Activated CD4-positive, alpha-beta memory T cell treated with anti-CD3 and anti-CD28 coated beads for 36 hours (primary cell): ENCODE measurements around the gene KDM2A. TPM values are rescaled to one million over a fixed set of nuclear protein-coding genes. Genes with fewer than 3 reads are reported as not detected.

Experiments used
- CTCF ChIA-PET: fragments of 350-600 bp; sonication (Branson Sonifier 250); formaldehyde crosslinking; loops from one replicate; lab custom pipeline; 2021; ENCODE audit warnings: antibody characterized with exemption, inconsistent platforms; lab: Charles Lee
- POLR2A ChIA-PET: fragments of 350-600 bp; sonication (Branson Sonifier 250); formaldehyde crosslinking; loops from one replicate; lab custom pipeline; 2021; ENCODE audit warnings: antibody characterized with exemption; lab: Charles Lee
- DNase-seq: peaks from one replicate; pipeline ENCODE4 v3.0.0-alpha.2; 2020
- H3K27ac Mint-ChIP-seq: one replicate; pipeline ENCODE4 v1.8.0; 2021; ENCODE audit warnings: mixed read lengths
- H3K27me3 Mint-ChIP-seq: one replicate; pipeline ENCODE4 v1.8.0; 2021; ENCODE audit warnings: mixed read lengths
- H3K36me3 Mint-ChIP-seq: one replicate; pipeline ENCODE4 v1.8.0; 2021; ENCODE audit warnings: mixed read lengths
- H3K4me1 Mint-ChIP-seq: one replicate; pipeline ENCODE4 v1.8.0; 2021; ENCODE audit warnings: low read depth, mixed read lengths
- H3K4me3 Mint-ChIP-seq: one replicate; pipeline ENCODE4 v1.8.0; 2021; ENCODE audit warnings: mild to moderate bottlenecking, mixed read lengths
- H3K9me3 Mint-ChIP-seq: one replicate; pipeline ENCODE4 v1.8.0; 2021; ENCODE audit warnings: mixed read lengths
- intact Hi-C: fragments of 100-400 bp; cut with micrococcal nuclease; formaldehyde crosslinking; loops from one replicate; pipeline ENCODE4 v1.15.1; 2023
- total RNA-seq, 2 experiments: library from RNA; stranded (reverse); gene quantifications; one replicate each; pipeline ENCODE4 v1.2.3, GENCODE V29; 2021

KDM2A gene
- total RNA-seq, 2 experiments from 2014 or later, result 65.1 to 69.6 TPM

- CTCF ChIA-PET, result interaction anchor here (1.1 kb wide), 1 partner anchor 20 kb away, joined by 3 read pairs; no protein-coding TSS in a partner anchor
- Mint-ChIP-seq H3K9me3 (no peaks in the 10 kb centered on the region), H3K36me3 (peaks cover 46% of the 10 kb centered on the region), H3K4me1 (peaks cover 46% of the 10 kb centered on the region), H3K4me3 (no peak overlapping the region), H3K27me3 (no peaks in the 10 kb centered on the region), H3K27ac (peak overlapping the region; percentile 28)
- no peak for DNase-seq
- POLR2A ChIA-PET, result interaction anchor here (0.9 to 1.3 kb wide), 5 partner anchors 11 to 71 kb away, joined by 3 to 4 read pairs (median 3); no protein-coding TSS in a partner anchor
- intact Hi-C loops, result no loop called here
Observed at GRCh38 chr11:67282876-67283371, 163.9 kb downstream of the KDM2A start.

- Mint-ChIP-seq H3K4me3 (no peak overlapping the region), H3K4me1 (peaks cover 43% of the 10 kb centered on the region), H3K36me3 (peaks cover 46% of the 10 kb centered on the region), H3K27ac (no peak overlapping the region), H3K9me3 (no peaks in the 10 kb centered on the region), H3K27me3 (no peaks in the 10 kb centered on the region)
- DNase-seq, result no peak
- CTCF ChIA-PET, result no interaction called here
- POLR2A ChIA-PET, result interaction anchor here (1.3 kb wide), 3 partner anchors 11 to 70 kb away, joined by 3 to 4 read pairs (median 3); no protein-coding TSS in a partner anchor
- intact Hi-C loops, result no loop called here
Observed at GRCh38 chr11:67283481-67283963, 164.5 kb downstream of the KDM2A start.

- H3K36me3 Mint-ChIP-seq, result peaks cover 36% of the 10 kb centered on the region
- no peaks in the 10 kb centered on the region for H3K9me3 Mint-ChIP-seq
- H3K27me3 Mint-ChIP-seq, result no peaks in the 10 kb centered on the region
- ChIA-PET CTCF (interaction anchor here (0.7 kb wide), 1 partner anchor 98 kb away, joined by 3 read pairs; no protein-coding TSS in a partner anchor), POLR2A (no interaction called here)
- no peak overlapping the region for H3K4me3 Mint-ChIP-seq
- H3K4me1 Mint-ChIP-seq, result peaks cover 34% of the 10 kb centered on the region
- no peak for DNase-seq
- H3K27ac Mint-ChIP-seq, result peak overlapping the region; percentile 60
- intact Hi-C loops, result loop anchor here (5.0 kb wide), 1 partner anchor 202 kb away; no protein-coding TSS in a partner anchor
Observed at GRCh38 chr11:67284811-67285540, 165.9 kb downstream of the KDM2A start.

GRCh38 chr11:67285541-67286498 is 166.8 kb downstream of the KDM2A start:
- Mint-ChIP-seq H3K9me3 (no peaks in the 10 kb centered on the region), H3K4me3 (no peak overlapping the region), H3K27me3 (no peaks in the 10 kb centered on the region), H3K4me1 (peaks cover 38% of the 10 kb centered on the region), H3K27ac (peak overlapping the region; percentile 97), H3K36me3 (peaks cover 36% of the 10 kb centered on the region)
- ChIA-PET POLR2A (interaction anchor here (1.1 to 5.8 kb wide), 5 partner anchors 7 to 46 kb away, joined by 3 to 72 read pairs (median 23); partner anchors contain the start of gene GRK2), CTCF (interaction anchor here (0.9 to 4.3 kb wide), 3 partner anchors 8 to 18 kb away, joined by 3 to 25 read pairs (median 24); no protein-coding TSS in a partner anchor)
- intact Hi-C loops, result loop anchor here (5.0 kb wide), 1 partner anchor 201 kb away; no protein-coding TSS in a partner anchor
- DNase-seq, result peak; percentile 38

GRCh38 chr11:67286621-67287333 is 167.7 kb downstream of the KDM2A start:
- H3K36me3 Mint-ChIP-seq, result peaks cover 35% of the 10 kb centered on the region
- ChIA-PET CTCF (interaction anchor here (0.9 to 4.3 kb wide), 4 partner anchors 9 to 29 kb away, joined by 3 to 25 read pairs (median 14); no protein-coding TSS in a partner anchor), POLR2A (interaction anchor here (0.7 to 5.8 kb wide), 7 partner anchors 8 to 46 kb away, joined by 3 to 72 read pairs (median 4); partner anchors contain the start of gene GRK2)
- peaks cover 47% of the 10 kb centered on the region for H3K4me1 Mint-ChIP-seq
- H3K27me3 Mint-ChIP-seq, result no peaks in the 10 kb centered on the region
- H3K9me3 Mint-ChIP-seq, result no peaks in the 10 kb centered on the region
- peak overlapping the region; percentile 97 for H3K27ac Mint-ChIP-seq
- intact Hi-C loops, result loop anchor here (1.0 to 5.0 kb wide), 2 partner anchors 9 to 201 kb away; no protein-coding TSS in a partner anchor
- DNase-seq, result peak; percentile 45
- H3K4me3 Mint-ChIP-seq, result peak overlapping the region; percentile 66

- Mint-ChIP-seq H3K9me3 (no peaks in the 10 kb centered on the region), H3K36me3 (peaks cover 31% of the 10 kb centered on the region), H3K4me1 (peaks cover 55% of the 10 kb centered on the region), H3K27me3 (no peaks in the 10 kb centered on the region), H3K27ac (peak overlapping the region; percentile 97), H3K4me3 (peak overlapping the region; percentile 66)
- DNase-seq, result peak; percentile 62
- ChIA-PET CTCF (interaction anchor here (1.0 to 4.7 kb wide), 9 partner anchors 10 to 48 kb away, joined by 3 to 25 read pairs (median 6); partner anchors contain the start of gene SSH3), POLR2A (interaction anchor here (0.7 to 5.8 kb wide), 11 partner anchors 9 to 67 kb away, joined by 3 to 72 read pairs (median 4); partner anchors contain the start of genes GRK2 and SSH3)
- intact Hi-C loops, result loop anchor here (1.0 to 5.0 kb wide), 5 partner anchors 10 to 200 kb away; no protein-coding TSS in a partner anchor
Observed at GRCh38 chr11:67287355-67288197, 168.5 kb downstream of the KDM2A start.

- peaks cover 60% of the 10 kb centered on the region for H3K4me1 Mint-ChIP-seq
Observed at GRCh38 chr11:67288198-67288451, 169.1 kb downstream of the KDM2A start.

GRCh38 chr11:67288452-67289225 is 169.6 kb downstream of the KDM2A start:
- Mint-ChIP-seq H3K27ac (peak overlapping the region; percentile 97), H3K4me1 (peaks cover 62% of the 10 kb centered on the region), H3K36me3 (peaks cover 38% of the 10 kb centered on the region), H3K27me3 (no peaks in the 10 kb centered on the region), H3K4me3 (peak overlapping the region; percentile 66), H3K9me3 (no peaks in the 10 kb centered on the region)
- ChIA-PET CTCF (interaction anchor here (0.7 to 4.7 kb wide), 14 partner anchors 8 to 94 kb away, joined by 3 to 25 read pairs (median 5); partner anchors contain the start of gene SSH3), POLR2A (interaction anchor here (1.0 to 5.8 kb wide), 9 partner anchors 10 to 66 kb away, joined by 3 to 72 read pairs (median 10); partner anchors contain the start of genes GRK2 and SSH3)
- DNase-seq, result peak; percentile 95
- intact Hi-C loops, result loop anchor here (1.0 to 5.0 kb wide), 4 partner anchors 17 to 199 kb away; no protein-coding TSS in a partner anchor

More at GRCh38 chr11:67288198-67288451, 169.1 kb downstream of the KDM2A start:
- no peak for DNase-seq
- intact Hi-C loops, result loop anchor here (1.0 to 5.0 kb wide), 4 partner anchors 17 to 199 kb away; no protein-coding TSS in a partner anchor
- Mint-ChIP-seq H3K9me3 (no peaks in the 10 kb centered on the region), H3K36me3 (peaks cover 35% of the 10 kb centered on the region), H3K27ac (peak overlapping the region; percentile 97), H3K27me3 (no peaks in the 10 kb centered on the region), H3K4me3 (peak overlapping the region; percentile 66)
- ChIA-PET CTCF (interaction anchor here (1.1 to 4.7 kb wide), 9 partner anchors 11 to 94 kb away, joined by 3 to 25 read pairs (median 6); partner anchors contain the start of gene SSH3), POLR2A (interaction anchor here (1.0 to 5.8 kb wide), 9 partner anchors 10 to 66 kb away, joined by 3 to 72 read pairs (median 10); partner anchors contain the start of genes GRK2 and SSH3)

- H3K27me3 Mint-ChIP-seq, result no peaks in the 10 kb centered on the region
- H3K9me3 Mint-ChIP-seq, result no peaks in the 10 kb centered on the region
- peaks cover 67% of the 10 kb centered on the region for H3K4me1 Mint-ChIP-seq
- peak within 1 kb of the TSS; percentile 88 for H3K4me3 Mint-ChIP-seq
- intact Hi-C loops, result loop anchor here (2.0 to 5.0 kb wide), 2 partner anchors 48 to 198 kb away; no protein-coding TSS in a partner anchor
- peak within 1 kb of the TSS; percentile 97 for H3K27ac Mint-ChIP-seq
- DNase-seq, result no peak
- ChIA-PET CTCF (interaction anchor here (0.7 to 4.7 kb wide), 12 partner anchors 9 to 93 kb away, joined by 3 to 25 read pairs (median 6); partner anchors contain the start of gene SSH3), POLR2A (interaction anchor here (0.9 to 5.8 kb wide), 7 partner anchors 11 to 112 kb away, joined by 3 to 72 read pairs (median 13); partner anchors contain the start of genes GRK2, PPP1CA and SSH3)
- peaks cover 39% of the 10 kb centered on the region for H3K36me3 Mint-ChIP-seq
Observed at GRCh38 chr11:67289226-67289650, 170.2 kb downstream of the KDM2A start, which contains the start of gene ANKRD13D. Gene ANKRD13D (plus strand): TSS chr11:67289303. CDS start chr11:67289461, 158 bp downstream.
